ENCODE results near the gene THSD4. TPM values are rescaled to one million over a fixed set of nuclear protein-coding genes. Genes with fewer than 3 reads are reported as not detected.

THSD4 gene
- polyA plus RNA-seq, 2 of the 4 experiments (the other 2 are of a cell fraction), result 15.8 to 40.7 TPM

DNA sequence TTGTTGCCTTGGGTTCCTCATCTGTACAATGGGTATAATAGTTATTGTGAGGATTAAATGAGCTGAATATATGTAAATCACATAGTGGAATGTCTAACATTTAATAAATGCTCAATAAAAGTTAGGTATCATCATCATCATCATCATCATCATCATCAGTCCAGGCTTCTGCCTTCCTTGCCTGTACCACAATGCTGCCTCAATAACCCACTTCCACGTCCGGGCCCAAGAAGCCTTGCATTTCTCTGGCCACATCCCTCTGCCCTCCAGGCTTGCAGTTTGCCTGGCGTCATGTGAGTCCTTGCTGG lies 137.4 kb downstream of the THSD4 start:
- POLR2A ChIA-PET, result interaction anchor here (1.1 kb wide), 1 partner anchor 136 kb away, joined by 3 read pairs; no protein-coding TSS in a partner anchor
- ATAC-seq (no peak), FAIRE-seq (no peak), DNase-seq (ENCODE audit: low read depth in 1 of 2, low spot score in 1 of 2) (no peak)
- peak overlapping the region; percentile 85 to 86 for H3K27ac ChIP-seq
- TF ChIP-seq, protein P1, sequence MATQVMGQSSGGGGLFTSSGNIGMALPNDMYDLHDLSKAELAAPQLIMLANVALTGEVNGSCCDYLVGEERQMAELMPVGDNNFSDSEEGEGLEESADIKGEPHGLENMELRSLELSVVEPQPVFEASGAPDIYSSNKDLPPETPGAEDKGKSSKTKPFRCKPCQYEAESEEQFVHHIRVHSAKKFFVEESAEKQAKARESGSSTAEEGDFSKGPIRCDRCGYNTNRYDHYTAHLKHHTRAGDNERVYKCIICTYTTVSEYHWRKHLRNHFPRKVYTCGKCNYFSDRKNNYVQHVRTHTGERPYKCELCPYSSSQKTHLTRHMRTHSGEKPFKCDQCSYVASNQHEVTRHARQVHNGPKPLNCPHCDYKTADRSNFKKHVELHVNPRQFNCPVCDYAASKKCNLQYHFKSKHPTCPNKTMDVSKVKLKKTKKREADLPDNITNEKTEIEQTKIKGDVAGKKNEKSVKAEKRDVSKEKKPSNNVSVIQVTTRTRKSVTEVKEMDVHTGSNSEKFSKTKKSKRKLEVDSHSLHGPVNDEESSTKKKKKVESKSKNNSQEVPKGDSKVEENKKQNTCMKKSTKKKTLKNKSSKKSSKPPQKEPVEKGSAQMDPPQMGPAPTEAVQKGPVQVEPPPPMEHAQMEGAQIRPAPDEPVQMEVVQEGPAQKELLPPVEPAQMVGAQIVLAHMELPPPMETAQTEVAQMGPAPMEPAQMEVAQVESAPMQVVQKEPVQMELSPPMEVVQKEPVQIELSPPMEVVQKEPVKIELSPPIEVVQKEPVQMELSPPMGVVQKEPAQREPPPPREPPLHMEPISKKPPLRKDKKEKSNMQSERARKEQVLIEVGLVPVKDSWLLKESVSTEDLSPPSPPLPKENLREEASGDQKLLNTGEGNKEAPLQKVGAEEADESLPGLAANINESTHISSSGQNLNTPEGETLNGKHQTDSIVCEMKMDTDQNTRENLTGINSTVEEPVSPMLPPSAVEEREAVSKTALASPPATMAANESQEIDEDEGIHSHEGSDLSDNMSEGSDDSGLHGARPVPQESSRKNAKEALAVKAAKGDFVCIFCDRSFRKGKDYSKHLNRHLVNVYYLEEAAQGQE (IDR thresholded peaks at IDR 0.05), result no peak
- TF ChIP-seq HDAC2 (IDR thresholded peaks at IDR 0.05), result no peak
- H3K4me1 ChIP-seq, result peaks cover 58% of the 10 kb centered on the region
- CTCF ChIA-PET, result interaction anchor here (0.9 to 3.0 kb wide), 10 partner anchors 11 to 187 kb away, joined by 3 to 14 read pairs (median 4); no protein-coding TSS in a partner anchor
- no peak overlapping the region; the same call in 2 of the 3 replicates for H3K4me3 ChIP-seq
- WGBS (ENCODE audit: missing lambda C conversion rate), result 91% methylated on average over 3 of the region's 3 CpGs
- no peaks in the 10 kb centered on the region for H3K9me3 ChIP-seq
- peak overlapping the region; percentile 65 for H3K4me2 ChIP-seq

- H3K4me2 ChIP-seq, result no peak overlapping the region
- ATAC-seq, result no peak
- DNase-seq (ENCODE audit: low read depth in 1 of 2, low spot score in 1 of 2), result no peak
- H3K4me1 ChIP-seq, result peaks cover 58% of the 10 kb centered on the region
- WGBS (ENCODE audit: missing lambda C conversion rate), result 90% methylated on average over 3 of the region's 3 CpGs
- POLR2A ChIA-PET, result interaction anchor here (0.5 kb wide), 1 partner anchor 1751 kb away, joined by 5 read pairs; no protein-coding TSS in a partner anchor
- no peak overlapping the region for H3K4me3 ChIP-seq
- H3K27ac ChIP-seq, result peak overlapping the region; percentile 85 to 86
- no peak for TF ChIP-seq TFCP2L1 (CRISPR knock-in tag; IDR thresholded peaks at IDR 0.05)
- TF ChIP-seq CBX8 (IDR thresholded peaks at IDR 0.05), result no peak
- no peak for TF ChIP-seq FOSL2 (IDR thresholded peaks at IDR 0.05)
- no peak for TF ChIP-seq FOSL2 (CRISPR knock-in tag; IDR thresholded peaks at IDR 0.05)
- CTCF ChIA-PET, result interaction anchor here (0.6 to 0.9 kb wide), 2 partner anchors 18 to 361 kb away, joined by 3 read pairs; no protein-coding TSS in a partner anchor
- FAIRE-seq, result no peak
- no peaks in the 10 kb centered on the region for H3K9me3 ChIP-seq
These were observed 139.2 kb downstream of the THSD4 start for GRCh38 chr15:71254491-71254890.

GRCh38 chr15:71256934-71257664 lies 141.8 kb downstream of the THSD4 start:
- Histone ChIP-seq H3K9me3 (no peaks in the 10 kb centered on the region), H3K4me3 (no peak overlapping the region), H3K4me1 (peaks cover 32% of the 10 kb centered on the region), H3K4me2 (no peak overlapping the region), H3K27ac (peak overlapping the region in 1 of 2 experiments; percentile 25; a peak in 1 of 6 replicates)
- no peak for TF ChIP-seq KDM5A (IDR thresholded peaks at IDR 0.05)
- no peak for TF ChIP-seq RFX5 (IDR thresholded peaks at IDR 0.05)
- TF ChIP-seq EHMT2 (IDR thresholded peaks at IDR 0.05; ENCODE audit: low read depth), result no peak
- TF ChIP-seq RAD21 (conservative IDR thresholded peaks at IDR 0.05 in 1 of 2, IDR thresholded peaks at IDR 0.05 in 1 of 2), result peak in 1 of 2 experiments; percentile 15; a peak in 1 of 5 replicates
- no peak for TF ChIP-seq MAZ (IDR thresholded peaks at IDR 0.05; ENCODE audit: borderline replicate concordance, low read depth, low read length)
- DNase-seq (ENCODE audit: low read depth in 1 of 2, low spot score in 1 of 2), result no peak
- FAIRE-seq, result no peak
- no peak for ATAC-seq
- POLR2A ChIA-PET, result no interaction called here
- 95% methylated on average over 5 of the region's 5 CpGs for WGBS (ENCODE audit: missing lambda C conversion rate)
- CTCF ChIA-PET, result interaction anchor here (0.8 to 2.1 kb wide), 8 partner anchors 11 to 899 kb away, joined by 3 to 8 read pairs (median 4); no protein-coding TSS in a partner anchor

GRCh38 chr15:71259866-71260265 lies 144.6 kb downstream of the THSD4 start:
- ChIA-PET POLR2A (no interaction called here), CTCF (interaction anchor here (0.6 to 2.1 kb wide), 7 partner anchors 9 to 286 kb away, joined by 3 to 7 read pairs (median 3); partner anchors contain the start of gene THSD4)
- peak overlapping the region in 1 of 2 experiments; percentile 12; a peak in 1 of 6 replicates for H3K27ac ChIP-seq
- H3K9me3 ChIP-seq, result peaks cover 6% of the 10 kb centered on the region; the same call in 1 of the 3 replicates
- peaks cover 5% of the 10 kb centered on the region; the same call in 2 of the 3 replicates for H3K4me1 ChIP-seq
- FAIRE-seq, result no peak
- no peak for ATAC-seq
- no peak overlapping the region for H3K4me3 ChIP-seq
- DNase-seq (ENCODE audit: low read depth in 1 of 2, low spot score in 1 of 2), result no peak
- H3K4me2 ChIP-seq, result no peak overlapping the region
- WGBS (ENCODE audit: missing lambda C conversion rate), result 97% methylated on average over 2 of the region's 2 CpGs
- TF ChIP-seq RARB (CRISPR knock-in tag; IDR thresholded peaks at IDR 0.05) (no peak), CHD4 (IDR thresholded peaks at IDR 0.05; ENCODE audit: borderline replicate concordance) (no peak), SMC3 (IDR thresholded peaks at IDR 0.05) (no peak), BCL3 (IDR thresholded peaks at IDR 0.05) (no peak), POLR2A (IDR thresholded peaks at IDR 0.05; ENCODE audit: low read length) (no peak), CBX2 (IDR thresholded peaks at IDR 0.05; ENCODE audit: borderline replicate concordance, low read depth) (no peak), EHMT2 (IDR thresholded peaks at IDR 0.05; ENCODE audit: low read depth) (no peak), MYC (IDR thresholded peaks at IDR 0.05; ENCODE audit: borderline replicate concordance, low read length) (no peak), ZC3H11A (IDR thresholded peaks at IDR 0.05) (no peak), CTCF (IDR thresholded peaks at IDR 0.05) (no peak)
- TF ChIP-seq, protein P2, sequence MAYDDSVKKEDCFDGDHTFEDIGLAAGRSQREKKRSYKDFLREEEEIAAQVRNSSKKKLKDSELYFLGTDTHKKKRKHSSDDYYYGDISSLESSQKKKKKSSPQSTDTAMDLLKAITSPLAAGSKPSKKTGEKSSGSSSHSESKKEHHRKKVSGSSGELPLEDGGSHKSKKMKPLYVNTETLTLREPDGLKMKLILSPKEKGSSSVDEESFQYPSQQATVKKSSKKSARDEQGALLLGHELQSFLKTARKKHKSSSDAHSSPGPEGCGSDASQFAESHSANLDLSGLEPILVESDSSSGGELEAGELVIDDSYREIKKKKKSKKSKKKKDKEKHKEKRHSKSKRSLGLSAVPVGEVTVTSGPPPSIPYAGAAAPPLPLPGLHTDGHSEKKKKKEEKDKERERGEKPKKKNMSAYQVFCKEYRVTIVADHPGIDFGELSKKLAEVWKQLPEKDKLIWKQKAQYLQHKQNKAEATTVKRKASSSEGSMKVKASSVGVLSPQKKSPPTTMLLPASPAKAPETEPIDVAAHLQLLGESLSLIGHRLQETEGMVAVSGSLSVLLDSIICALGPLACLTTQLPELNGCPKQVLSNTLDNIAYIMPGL (CRISPR knock-in tag; IDR thresholded peaks at IDR 0.05; ENCODE audit: borderline replicate concordance), result no peak

Measured in A549 (cell line).